ENCODE data around the gene NXN.

DNA sequence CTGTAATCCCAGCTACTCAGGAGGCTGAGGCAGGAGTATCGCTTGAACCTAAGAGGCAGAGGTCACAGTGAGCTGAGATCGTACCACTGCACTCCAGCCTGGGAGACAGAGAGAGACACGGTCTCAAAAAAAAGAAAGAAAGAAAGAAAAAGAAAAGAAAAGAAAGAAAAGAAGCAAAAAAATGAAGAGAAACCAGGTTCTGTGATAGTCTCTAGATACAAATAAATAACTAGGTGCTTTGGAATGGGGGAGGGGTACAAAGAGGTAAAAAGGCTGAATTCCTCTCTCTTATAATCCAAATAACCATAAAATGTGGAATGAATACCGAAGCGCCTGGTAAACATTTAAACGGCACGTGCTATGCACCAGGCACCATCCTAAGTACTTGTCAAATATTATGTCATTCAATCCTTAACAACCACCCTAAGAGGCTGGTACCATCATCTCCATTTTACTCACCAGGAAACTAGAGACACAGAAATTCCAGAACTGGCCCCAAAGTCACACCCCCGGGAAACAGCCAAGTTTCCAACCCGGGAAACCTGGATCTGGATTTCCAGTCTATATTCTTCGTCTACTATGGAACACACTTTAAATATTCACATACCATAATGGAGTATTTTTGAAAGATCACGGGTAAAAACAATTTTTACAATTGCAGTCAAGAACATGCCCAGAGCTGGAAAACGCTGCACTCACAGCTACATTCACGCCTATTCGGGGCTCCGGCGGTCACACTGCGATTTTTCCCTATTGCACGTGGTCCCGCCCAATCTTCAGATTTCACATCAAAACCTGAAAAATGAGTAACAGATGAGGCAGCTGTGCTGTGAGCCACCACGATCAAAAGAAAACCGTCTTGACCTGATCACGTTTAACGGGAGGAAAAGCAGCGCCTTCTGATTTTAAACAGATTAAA is 10.5 kb downstream of the NXN start:
- no peak for TF ChIP-seq TAF1 (IDR thresholded peaks at IDR 0.05; ENCODE audit: borderline replicate concordance, low read depth, low read length)
- TF ChIP-seq POLR2A (IDR thresholded peaks at IDR 0.05; ENCODE audit: low read depth, low read length), result no peak
